IPS DF 4.7 (cell line): ENCODE results near the gene YES1.
"Not testable (repeated sequence)": the region's sequence is repeated elsewhere in the genome, so short reads cannot be mapped to it uniquely, and the experiment has no call there.

Source experiments
- DNase-seq: peaks from one replicate; pipeline ENCODE4 v3.0.0-alpha.2; 2013; ENCODE audit warnings: low spot score; ENCODE audit errors: extremely low read depth

YES1 gene

DNA sequence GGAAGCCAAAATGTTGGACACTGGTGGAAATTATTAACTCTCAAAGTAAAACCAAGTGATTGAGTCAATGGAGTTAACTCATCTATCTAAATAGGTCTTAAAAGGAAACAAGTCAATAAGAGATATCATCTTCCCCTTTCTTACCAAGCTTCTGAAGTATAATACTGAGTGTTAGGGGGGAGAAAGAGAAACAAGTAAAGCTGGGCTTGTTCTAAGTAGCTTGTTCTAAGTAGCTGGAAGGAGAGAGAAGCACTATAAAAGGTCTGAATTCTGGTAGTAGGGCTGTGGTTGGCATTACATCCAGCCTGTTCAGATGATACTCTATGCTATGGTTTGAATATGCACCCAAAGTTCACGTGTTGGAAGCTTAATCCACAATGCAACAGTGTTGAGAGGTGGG lies 26.8 kb downstream of the YES1 start:
- no peak for DNase-seq

- DNase-seq = peak; percentile 11
Measured at GRCh38 chr18:784470-785172, 27.4 kb downstream of the YES1 start.

- DNase-seq = no peak
Measured at GRCh38 chr18:778194-778927, 33.7 kb downstream of the YES1 start.

DNA sequence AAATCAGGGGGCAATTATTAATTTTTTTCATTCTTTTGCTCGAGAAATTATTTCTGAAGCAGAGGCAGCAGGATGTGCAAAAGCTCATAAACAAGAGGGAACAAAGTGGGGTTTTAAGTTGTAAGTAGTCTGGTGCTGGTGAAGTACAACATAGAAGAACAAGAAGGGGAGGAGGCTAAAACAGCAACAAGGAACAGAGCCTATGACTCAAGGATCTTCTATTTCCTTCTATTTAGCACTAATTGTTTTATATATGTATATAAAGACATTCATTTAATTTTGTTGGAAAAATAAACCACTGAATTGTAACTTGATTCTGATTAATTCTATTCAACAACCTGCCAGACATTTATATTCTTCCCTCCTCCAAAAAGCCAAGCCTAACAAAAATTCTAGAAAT lies 35.0 kb downstream of the YES1 start:
- no peak for DNase-seq

DNA sequence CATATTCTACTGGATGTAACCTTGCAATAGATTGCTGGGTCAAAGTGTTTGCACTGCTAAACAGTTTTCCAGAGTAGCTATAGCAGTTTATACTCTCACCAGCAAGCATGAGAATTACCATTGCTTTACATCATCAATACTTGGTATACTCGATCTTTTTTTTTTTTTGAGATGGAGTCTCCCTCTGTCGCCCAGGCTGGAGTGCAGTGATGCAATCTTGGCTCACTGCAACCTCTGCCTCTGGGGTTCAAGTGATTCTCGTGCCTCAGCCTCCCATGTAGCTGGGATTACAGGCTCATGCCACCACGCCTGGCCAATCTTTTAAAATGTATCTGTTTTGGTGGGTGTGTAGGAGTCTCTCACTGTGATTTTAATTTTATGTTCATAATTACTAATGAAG lies 36.0 kb downstream of the YES1 start:
- DNase-seq = not testable (repeated sequence)

GRCh38 chr18:774811-775210 lies 37.2 kb downstream of the YES1 start:
- no peak for DNase-seq

DNA sequence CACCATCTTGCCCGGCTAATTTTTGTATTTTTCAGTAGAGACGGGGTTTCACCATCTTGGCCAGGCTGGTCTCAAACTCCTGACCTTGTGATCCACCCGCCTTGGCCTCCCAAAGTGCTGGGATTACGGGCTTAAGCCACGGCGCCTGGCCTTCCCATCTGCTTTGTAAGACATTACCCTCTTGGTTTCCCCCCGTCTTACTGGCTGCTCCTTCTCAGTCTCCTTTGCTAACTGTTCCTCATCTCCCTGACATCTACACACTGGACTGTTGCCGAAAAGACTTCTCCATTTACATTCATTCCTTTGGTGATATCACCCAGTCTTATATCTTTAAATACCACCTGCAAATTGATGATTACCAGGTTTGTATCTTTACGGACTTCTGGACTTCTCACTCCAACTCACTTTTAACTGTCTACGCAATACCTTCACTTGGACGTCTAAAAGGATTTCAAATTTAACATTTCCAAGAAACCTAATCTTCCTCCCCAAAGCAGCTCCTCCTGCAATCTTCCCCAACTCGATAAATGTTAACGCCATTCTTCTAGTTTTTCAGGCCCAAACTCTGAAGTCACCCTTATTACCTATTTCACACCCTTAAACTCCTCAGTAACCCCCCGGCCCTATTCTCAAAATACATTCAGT lies 37.9 kb downstream of the YES1 start:
- DNase-seq = no peak

DNA sequence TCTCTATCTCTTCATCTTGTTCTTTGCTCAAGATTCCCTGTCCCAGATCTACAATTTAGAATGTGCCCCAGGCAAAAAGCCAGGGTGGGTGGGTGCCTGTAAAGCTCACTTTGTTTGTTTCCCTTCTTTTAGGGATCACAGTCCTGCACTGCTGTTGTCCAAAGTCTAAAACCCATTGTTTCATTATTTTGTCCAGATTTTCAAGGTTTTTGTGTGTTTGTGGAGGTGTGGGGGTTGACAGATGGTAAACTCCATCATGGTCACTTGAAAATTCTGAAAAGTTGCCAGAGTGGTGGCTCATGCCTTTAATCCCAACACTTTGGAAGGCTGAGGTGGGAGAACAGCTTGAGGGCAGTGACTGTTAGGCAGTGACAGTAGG lies 41.5 kb downstream of the YES1 start:
- DNase-seq = no peak

GRCh38 chr18:767961-768360 lies 44.1 kb downstream of the YES1 start:
- DNase-seq = no peak

- DNase-seq = no peak
Measured at GRCh38 chr18:767084-767882, 44.8 kb downstream of the YES1 start.

DNA sequence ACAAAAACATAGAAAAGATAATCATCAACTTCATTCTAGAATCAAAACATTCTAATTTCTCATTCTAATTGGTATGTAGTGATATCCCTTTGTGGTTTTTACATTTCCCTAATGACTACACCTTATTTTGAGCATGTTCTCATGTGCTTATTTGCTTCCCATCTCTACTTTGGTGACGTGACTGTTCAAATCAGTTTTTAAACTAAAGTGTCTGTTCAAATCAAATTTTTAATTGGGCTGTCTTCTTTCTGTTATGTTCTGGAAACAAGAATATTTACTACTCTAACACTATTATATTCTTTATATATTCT lies 45.5 kb downstream of the YES1 start:
- no peak for DNase-seq

GRCh38 chr18:765764-766549 lies 46.1 kb downstream of the YES1 start:
- no peak for DNase-seq

- DNase-seq = not testable (repeated sequence)
Measured at GRCh38 chr18:759864-760263, 52.2 kb downstream of the YES1 start.

DNA sequence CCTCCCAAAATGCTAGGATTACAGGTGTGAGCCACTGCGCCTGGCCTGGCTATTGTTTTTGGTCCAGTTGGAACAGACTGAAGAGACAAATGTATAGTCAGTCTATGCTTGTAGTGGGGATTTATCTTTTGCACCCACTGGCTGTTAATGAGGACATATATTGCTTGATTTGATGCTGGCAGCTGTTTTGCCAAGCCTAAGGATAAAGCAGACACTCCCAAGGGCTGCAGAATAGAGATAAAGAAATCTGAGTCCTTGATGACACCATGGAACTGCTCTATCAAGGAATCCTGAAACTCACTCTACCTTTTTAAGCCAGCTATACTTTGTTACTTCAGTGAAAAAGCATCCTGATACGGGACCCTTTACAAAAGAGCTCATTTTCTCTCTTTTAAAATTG lies 56.5 kb downstream of the YES1 start:
- no peak for DNase-seq

DNA sequence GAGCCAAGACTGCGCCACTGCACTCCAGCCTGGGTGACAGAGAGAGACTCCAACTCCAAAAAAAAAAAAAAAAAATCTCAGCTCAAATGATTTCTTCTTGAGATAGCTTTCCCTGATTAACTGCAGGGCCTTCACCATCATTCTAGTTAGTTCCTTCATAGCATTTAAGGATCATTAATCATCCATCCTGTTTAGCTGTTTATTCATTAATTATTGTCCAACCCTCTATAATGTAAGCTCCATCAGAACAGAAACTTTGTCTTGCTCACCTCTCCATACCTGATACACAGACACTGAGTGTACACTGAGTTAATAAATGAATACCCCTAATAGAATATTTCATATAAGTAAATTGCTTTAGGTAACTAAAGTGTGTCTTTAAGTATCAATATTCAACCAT lies 57.4 kb downstream of the YES1 start:
- DNase-seq = no peak

GRCh38 chr18:750456-750855 lies 61.6 kb downstream of the YES1 start:
- DNase-seq = no peak

- no peak for DNase-seq
Measured at GRCh38 chr18:744832-745597, 67.0 kb downstream of the YES1 start.

DNA sequence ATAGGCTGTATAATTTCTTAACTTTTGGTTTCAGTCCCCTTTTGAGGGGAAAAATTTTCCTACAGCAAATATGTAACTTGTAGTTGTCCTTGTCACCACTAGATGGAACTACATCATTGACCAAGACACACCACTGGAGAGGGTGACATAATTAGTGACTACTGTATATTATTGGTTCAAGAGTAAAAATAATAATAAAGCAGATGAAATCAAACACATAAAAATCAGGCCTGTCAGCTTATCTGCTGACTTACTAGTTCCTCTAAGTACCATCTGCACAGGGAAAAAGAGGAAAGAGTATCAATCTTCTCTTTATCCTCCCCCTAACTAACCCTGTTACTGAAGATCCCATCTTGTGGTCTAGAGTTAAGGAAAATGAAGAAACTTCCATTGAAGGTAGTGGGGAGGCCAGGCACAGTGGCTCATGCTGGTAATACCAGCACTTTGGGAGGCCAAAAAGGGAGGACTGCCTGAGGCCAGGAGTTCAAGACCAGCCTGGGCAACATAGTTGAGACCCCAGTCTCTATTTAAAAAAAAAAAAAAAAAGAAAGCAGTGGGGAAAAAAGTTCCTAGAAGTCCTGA lies 70.0 kb downstream of the YES1 start:
- DNase-seq = no peak

DNA sequence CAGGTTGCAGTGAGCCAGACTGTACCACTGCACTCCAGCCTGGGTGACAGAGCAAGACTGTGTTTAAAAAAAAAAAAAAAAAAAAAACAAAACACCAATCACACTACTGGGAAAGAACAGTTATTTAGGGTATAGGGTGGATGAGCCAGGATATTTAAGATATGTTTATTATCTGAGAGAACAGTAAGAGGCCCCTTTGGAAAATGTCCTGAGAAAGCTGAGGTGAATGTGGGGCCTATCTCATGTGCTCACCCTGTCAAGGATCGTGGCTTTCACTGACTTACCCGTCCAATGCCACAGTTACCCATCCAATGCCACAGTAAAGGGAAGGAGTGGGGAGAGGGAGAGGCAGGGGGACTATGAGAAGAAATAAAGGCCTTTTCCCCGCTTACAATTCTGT lies 79.7 kb downstream of the YES1 start:
- no peak for DNase-seq

DNA sequence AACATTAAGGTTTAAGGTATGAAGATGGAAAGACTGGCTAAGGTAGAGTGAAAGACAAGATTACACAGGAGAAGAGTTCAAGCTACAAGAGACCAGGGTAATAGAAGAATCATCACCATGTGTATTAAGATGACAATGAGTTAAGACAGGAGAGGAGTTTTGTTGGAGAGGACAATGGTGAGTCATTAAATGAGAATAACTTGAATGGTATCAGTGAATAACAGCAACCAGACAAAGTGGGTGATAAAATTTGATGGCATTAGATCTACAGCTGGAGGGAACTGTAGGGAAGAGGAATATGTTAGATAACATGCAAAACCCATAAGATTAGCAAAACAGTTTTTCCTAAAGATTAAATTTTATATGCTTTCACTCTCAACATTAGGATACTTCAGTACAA lies 80.9 kb downstream of the YES1 start:
- DNase-seq = no peak
